ENCODE measurements around the gene DBNDD1.

GRCh38 chr16:89981414-89981813 is 37.8 kb downstream of the DBNDD1 start:
- TF ChIP-seq CTCF (IDR thresholded peaks at IDR 0.05; ENCODE audit: poor library complexity) (no peak), EZH2 (IDR thresholded peaks at IDR 0.05; ENCODE audit: borderline replicate concordance) (no peak), EZH2phosphoT487 (IDR thresholded peaks at IDR 0.05; ENCODE audit: low read depth, severe bottlenecking, unreplicated experiment) (no peak)

Data from hepatocyte (in vitro differentiated cells).